H9 (cell line): Measurements from ENCODE around the gene NACC2. TPM values are rescaled to one million over a fixed set of nuclear protein-coding genes. Genes with fewer than 3 reads are reported as not detected.
"Not testable (repeated sequence)": the region's sequence is repeated elsewhere in the genome, so short reads cannot be mapped to it uniquely, and the experiment has no call there.

ENCODE experiments used
- DNase-seq: peaks from one replicate; pipeline ENCODE4 v3.0.0-alpha.2; 2017
- H2AFZ ChIP-seq: one replicate; pipeline ENCODE4 v1.6.1; 2013; ENCODE audit warnings: mild to moderate bottlenecking, low read length, control low read depth, moderate library complexity
- H2AK5ac ChIP-seq: 2 replicates; pipeline ENCODE4 v1.6.1; 2013; ENCODE audit warnings: low read length, control low read depth, mixed read lengths; ENCODE audit not compliant: insufficient read length
- H2BK120ac ChIP-seq: one replicate; pipeline ENCODE4 v1.6.1; 2013; ENCODE audit warnings: low read depth, mild to moderate bottlenecking, low read length, control low read depth, inconsistent platforms; ENCODE audit not compliant: poor library complexity, severe bottlenecking
- H2BK12ac ChIP-seq: 2 replicates; pipeline ENCODE4 v1.6.1; 2013; ENCODE audit warnings: low read length, control low read depth, mixed read lengths, low read depth; ENCODE audit not compliant: insufficient read length
- H2BK15ac ChIP-seq: 2 replicates; pipeline ENCODE4 v1.6.1; 2013; ENCODE audit warnings: low read depth, low read length, control low read depth
- H2BK20ac ChIP-seq: one replicate; pipeline ENCODE4 v1.6.1; 2013; ENCODE audit warnings: low read depth, mild to moderate bottlenecking, low read length, control low read depth, inconsistent platforms; ENCODE audit not compliant: poor library complexity, severe bottlenecking
- H2BK5ac ChIP-seq: 2 replicates; pipeline ENCODE4 v1.6.1; 2013; ENCODE audit warnings: low read length, control low read depth, mixed read lengths; ENCODE audit not compliant: insufficient read length
- H3K14ac ChIP-seq: 2 replicates; pipeline ENCODE4 v1.6.1; 2013; ENCODE audit warnings: low read length, control low read depth; ENCODE audit not compliant: insufficient read depth
- H3K18ac ChIP-seq: 2 replicates; pipeline ENCODE4 v1.6.1; 2013; ENCODE audit warnings: low read depth, mild to moderate bottlenecking, mixed read lengths, low read length, control low read depth; ENCODE audit not compliant: insufficient read length
- H3K23ac ChIP-seq: 2 replicates; pipeline ENCODE4 v1.6.1; 2013; ENCODE audit warnings: low read length, control low read depth, mixed read lengths, low read depth; ENCODE audit not compliant: insufficient read length
- H3K23me2 ChIP-seq: 2 replicates; pipeline ENCODE4 v1.6.1; 2013; ENCODE audit warnings: low read depth, mild to moderate bottlenecking, mixed read lengths, low read length, control low read depth; ENCODE audit not compliant: insufficient read length, poor library complexity, severe bottlenecking
- H3K27ac ChIP-seq: 2 replicates; pipeline ENCODE4 v1.5.1; 2013; ENCODE audit warnings: low read length, control low read depth, mixed read lengths, low read depth; ENCODE audit not compliant: insufficient read length
- H3K27me3 ChIP-seq: 2 replicates; pipeline ENCODE4 v1.6.1; 2013; ENCODE audit warnings: low read length, control low read depth, inconsistent platforms; ENCODE audit not compliant: insufficient read depth
- H3K4ac ChIP-seq: 2 replicates; pipeline ENCODE4 v1.6.1; 2013; ENCODE audit warnings: low read depth, mild to moderate bottlenecking, control low read depth, inconsistent platforms, low read length, moderate library complexity
- H3K4me1 ChIP-seq: 2 replicates; pipeline ENCODE4 v1.6.1; 2013; ENCODE audit warnings: low read length, control low read depth, inconsistent platforms; ENCODE audit not compliant: insufficient read depth
- H3K4me2 ChIP-seq: 2 replicates; pipeline ENCODE4 v1.6.1; 2013; ENCODE audit warnings: low read length, control low read depth, mixed read lengths; ENCODE audit not compliant: insufficient read length, insufficient read depth
- H3K56ac ChIP-seq: 2 replicates; pipeline ENCODE4 v1.6.1; 2013; ENCODE audit warnings: low read depth, mild to moderate bottlenecking, mixed read lengths, low read length, control low read depth; ENCODE audit not compliant: insufficient read length
- H3K79me1 ChIP-seq: 2 replicates; pipeline ENCODE4 v1.6.1; 2013; ENCODE audit warnings: low read depth, mild to moderate bottlenecking, moderate library complexity, low read length, control low read depth, inconsistent platforms; ENCODE audit not compliant: insufficient read depth, poor library complexity, severe bottlenecking
- H3K79me2 ChIP-seq: 2 replicates; pipeline ENCODE4 v1.6.1; 2013; ENCODE audit warnings: low read length, control low read depth, inconsistent platforms; ENCODE audit not compliant: insufficient read depth
- H3K9ac ChIP-seq: 2 replicates; pipeline ENCODE4 v1.6.1; 2013; ENCODE audit warnings: low read length, control low read depth, mixed read lengths; ENCODE audit not compliant: insufficient read length; ENCODE audit errors: extremely low read depth
- H3K9me3 ChIP-seq: one replicate; pipeline ENCODE4 v1.6.1; 2013; ENCODE audit warnings: low read depth, low read length, inconsistent platforms; ENCODE audit not compliant: control insufficient read depth
- H3T11ph ChIP-seq: one replicate; pipeline ENCODE4 v1.6.1; 2013; ENCODE audit warnings: mild to moderate bottlenecking, low read length, control low read depth, inconsistent platforms
- H4K20me1 ChIP-seq: one replicate; pipeline ENCODE4 v1.6.1; 2013; ENCODE audit not compliant: control insufficient read depth, insufficient read length, insufficient read depth
- H4K5ac ChIP-seq: 2 replicates; pipeline ENCODE4 v1.6.1; 2013; ENCODE audit warnings: low read depth, mild to moderate bottlenecking, mixed read lengths, low read length, control low read depth; ENCODE audit not compliant: insufficient read length
- H4K8ac ChIP-seq: replicated peaks from 2 replicates; pipeline ENCODE4 v1.6.1; 2013; ENCODE audit warnings: low read length, control low read depth, mixed read lengths, low read depth; ENCODE audit not compliant: insufficient read length
- H4K91ac ChIP-seq: 2 replicates; pipeline ENCODE4 v1.6.1; 2013; ENCODE audit warnings: low read depth, mild to moderate bottlenecking, moderate library complexity, mixed read lengths, low read length, control low read depth; ENCODE audit not compliant: insufficient read length
- H3K27ac Mint-ChIP-seq, 3 experiments: 2 replicates in 2 of 3; 3 replicates in 1 of 3; pipeline ENCODE4 v1.8.0; 2020 to 2021; ENCODE audit warnings: mixed read lengths in 3 of 3, mild to moderate bottlenecking in 1 of 3, moderate library complexity in 1 of 3
- H3K27me3 Mint-ChIP-seq: 2 replicates; pipeline ENCODE4 v1.8.0; 2021; ENCODE audit warnings: low read depth, mild to moderate bottlenecking, moderate library complexity, mixed read lengths
- H3K36me3 Mint-ChIP-seq, 3 experiments: 2 replicates in 2 of 3; 3 replicates in 1 of 3; pipeline ENCODE4 v1.8.0; 2020 to 2021; ENCODE audit warnings: low read depth in 3 of 3, mixed read lengths in 3 of 3; ENCODE audit not compliant: insufficient read depth in 1 of 3
- H3K4me1 Mint-ChIP-seq, 2 experiments: 2 replicates each; pipeline ENCODE4 v1.8.0; 2020; ENCODE audit warnings: mixed read lengths in 2 of 2
- H3K4me3 Mint-ChIP-seq, 2 experiments: 2 replicates in 1 of 2; 3 replicates in 1 of 2; pipeline ENCODE4 v1.8.0; 2020 to 2021; ENCODE audit warnings: mild to moderate bottlenecking in 2 of 2, mixed read lengths in 2 of 2, moderate library complexity in 1 of 2
- H3K9me3 Mint-ChIP-seq, 2 experiments: 2 replicates in 1 of 2; 3 replicates in 1 of 2; pipeline ENCODE4 v1.8.0; 2020; ENCODE audit warnings: mild to moderate bottlenecking in 2 of 2, mixed read lengths in 2 of 2, moderate library complexity in 1 of 2
- WGBS: extraction: QIAGEN DNeasy Blood & Tissue Kit; methylation state at CpG from one replicate; pipeline ENCODE4 v1.1.7; 2013; ENCODE audit warnings: missing lambda C conversion rate, low lambda C conversion rate, mixed read lengths; ENCODE audit not compliant: insufficient read length; ENCODE audit errors: extremely low coverage; 5-methylcytosine and 5-hydroxymethylcytosine counted together
- total RNA-seq: library from RNA; stranded (reverse); gene quantifications from 2 replicates; pipeline ENCODE4 v1.2.1, GENCODE V29; 2021
- TF ChIP-seq, protein P1 (sequence below): fragments of 200-600 bp; sonication (generic); conservative IDR thresholded peaks from 3 replicates; pipeline ENCODE4 v1.8.0; 2021; ENCODE audit warnings: antibody characterized with exemption, mild to moderate bottlenecking

Gene NACC2
- total RNA-seq, 1 experiment from 2014 or later = 11.5 TPM

DNA sequence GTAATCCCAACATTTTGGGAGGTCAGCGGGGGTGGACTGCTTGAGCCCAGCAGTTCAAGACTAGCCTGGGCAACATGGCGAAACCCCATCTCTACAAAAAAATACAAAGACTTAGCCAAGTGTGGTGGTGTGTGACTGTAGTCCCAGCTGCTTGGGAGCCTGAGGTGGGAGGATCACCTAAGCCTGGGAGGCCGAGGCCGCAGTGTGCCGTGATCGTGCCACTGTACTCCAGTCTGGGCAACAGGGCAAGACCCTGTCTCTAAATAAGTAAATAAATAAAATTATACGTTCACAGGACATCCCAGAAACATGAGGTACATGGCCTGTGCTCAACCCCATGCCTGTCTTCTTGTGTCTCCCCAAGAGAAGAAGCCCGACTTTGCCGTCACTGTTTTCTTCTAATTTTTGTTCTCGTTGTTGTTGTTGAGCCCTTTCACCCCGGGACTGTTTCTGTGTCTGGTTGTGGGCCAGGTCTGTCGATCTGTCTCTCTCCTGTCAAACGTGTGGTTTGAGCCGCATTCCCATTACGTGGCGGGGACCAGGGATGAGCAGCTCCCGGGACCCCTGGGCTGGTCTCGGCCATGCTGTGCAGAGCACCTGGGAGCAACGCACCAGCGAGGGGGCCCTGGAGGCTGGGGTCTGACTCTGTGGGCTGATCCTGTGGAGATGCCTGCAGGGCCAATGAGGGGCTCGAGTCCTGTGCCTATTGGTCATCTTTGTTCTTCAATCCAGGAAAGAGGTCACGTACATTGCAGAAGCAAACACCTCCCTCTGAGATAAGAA, 32.2 kb downstream of the NACC2 start:
- H3K79me1 ChIP-seq = no peaks in the 10 kb centered on the region
- no peak overlapping the region for H2BK5ac ChIP-seq
- H4K20me1 ChIP-seq = no peaks in the 10 kb centered on the region
- H3K18ac ChIP-seq = no peak overlapping the region
- WGBS = no CpG with 5 or more reads among the region's 22 CpGs
- H3K23ac ChIP-seq = no peak overlapping the region
- no peak overlapping the region for H2AFZ ChIP-seq
- no peak overlapping the region for H3K4me2 ChIP-seq
- TF ChIP-seq, protein P1, sequence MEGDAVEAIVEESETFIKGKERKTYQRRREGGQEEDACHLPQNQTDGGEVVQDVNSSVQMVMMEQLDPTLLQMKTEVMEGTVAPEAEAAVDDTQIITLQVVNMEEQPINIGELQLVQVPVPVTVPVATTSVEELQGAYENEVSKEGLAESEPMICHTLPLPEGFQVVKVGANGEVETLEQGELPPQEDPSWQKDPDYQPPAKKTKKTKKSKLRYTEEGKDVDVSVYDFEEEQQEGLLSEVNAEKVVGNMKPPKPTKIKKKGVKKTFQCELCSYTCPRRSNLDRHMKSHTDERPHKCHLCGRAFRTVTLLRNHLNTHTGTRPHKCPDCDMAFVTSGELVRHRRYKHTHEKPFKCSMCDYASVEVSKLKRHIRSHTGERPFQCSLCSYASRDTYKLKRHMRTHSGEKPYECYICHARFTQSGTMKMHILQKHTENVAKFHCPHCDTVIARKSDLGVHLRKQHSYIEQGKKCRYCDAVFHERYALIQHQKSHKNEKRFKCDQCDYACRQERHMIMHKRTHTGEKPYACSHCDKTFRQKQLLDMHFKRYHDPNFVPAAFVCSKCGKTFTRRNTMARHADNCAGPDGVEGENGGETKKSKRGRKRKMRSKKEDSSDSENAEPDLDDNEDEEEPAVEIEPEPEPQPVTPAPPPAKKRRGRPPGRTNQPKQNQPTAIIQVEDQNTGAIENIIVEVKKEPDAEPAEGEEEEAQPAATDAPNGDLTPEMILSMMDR = no peak
- H3K27ac ChIP-seq = no peak overlapping the region
- H4K8ac ChIP-seq = no peak overlapping the region
- Mint-ChIP-seq H3K4me1 (peaks cover 6 to 9% of the 10 kb centered on the region in 2 experiments), H3K4me3 (no peak overlapping the region), H3K27ac (peak overlapping the region in 1 of 3 experiments; percentile 72; a peak in 2 of 7 replicates), H3K36me3 (no peaks in the 10 kb centered on the region), H3K9me3 (peaks cover 0 to 1% of the 10 kb centered on the region in 2 experiments; a peak in 1 of 5 replicates), H3K27me3 (no peaks in the 10 kb centered on the region)
- no peaks in the 10 kb centered on the region for H3K79me2 ChIP-seq
- no peak overlapping the region for H3K9ac ChIP-seq
- H3T11ph ChIP-seq = no peak overlapping the region
- no peak overlapping the region for H2BK20ac ChIP-seq
- no peak overlapping the region for H4K5ac ChIP-seq
- no peak overlapping the region for H3K14ac ChIP-seq
- H3K9me3 ChIP-seq = no peaks in the 10 kb centered on the region
- no peak overlapping the region for H2BK120ac ChIP-seq
- no peaks in the 10 kb centered on the region for H3K27me3 ChIP-seq
- H2BK12ac ChIP-seq = no peak overlapping the region
- H3K23me2 ChIP-seq = no peaks in the 10 kb centered on the region
- no peak overlapping the region for H3K4ac ChIP-seq
- no peak overlapping the region for H3K56ac ChIP-seq
- no peak for DNase-seq
- H2BK15ac ChIP-seq = no peak overlapping the region
- H4K91ac ChIP-seq = no peak overlapping the region
- no peak overlapping the region for H2AK5ac ChIP-seq
- no peaks in the 10 kb centered on the region for H3K4me1 ChIP-seq

- no CpG with 5 or more reads among the region's 8 CpGs for WGBS
- not testable (repeated sequence) for H3K27ac Mint-ChIP-seq, H2BK15ac ChIP-seq
These were observed 33.2 kb downstream of the NACC2 start for GRCh38 chr9:136061916-136062315.

More at GRCh38 chr9:136061916-136062315, 33.2 kb downstream of the NACC2 start:
- not testable (repeated sequence) for H2BK120ac ChIP-seq, H3K9ac ChIP-seq, H3K14ac ChIP-seq, H3K79me2 ChIP-seq, H3K4me2 ChIP-seq, DNase-seq, H2BK5ac ChIP-seq, H3K9me3 Mint-ChIP-seq, H3K23me2 ChIP-seq, H2BK12ac ChIP-seq, H3K27me3 Mint-ChIP-seq, H3K4me1 ChIP-seq, H4K91ac ChIP-seq, H3K23ac ChIP-seq, H2BK20ac ChIP-seq, H3K4me3 Mint-ChIP-seq, H3K56ac ChIP-seq, H3T11ph ChIP-seq, H3K79me1 ChIP-seq, H4K20me1 ChIP-seq, H3K9me3 ChIP-seq, H2AK5ac ChIP-seq, H3K4ac ChIP-seq, H3K36me3 Mint-ChIP-seq, H2AFZ ChIP-seq, H4K5ac ChIP-seq, H4K8ac ChIP-seq, H3K18ac ChIP-seq, H3K27me3 ChIP-seq, H3K27ac ChIP-seq
- peaks cover 16 to 18% of the 10 kb centered on the region in 2 experiments for H3K4me1 Mint-ChIP-seq
